Activated CD8-positive, alpha-beta T cell treated with anti-CD3 and anti-CD28 coated beads for 36 hours (primary cell): ENCODE results near the gene GTF3C1. TPM values are rescaled to one million over a fixed set of nuclear protein-coding genes. Genes with fewer than 3 reads are reported as not detected.

Experiments
- ATAC-seq: fragments of 200-7000 bp; cut with Tn5 transposase; one replicate; pipeline ENCODE4 v1.10.0; 2021; ENCODE audit warnings: mild to moderate bottlenecking, moderate library complexity
- CTCF ChIA-PET: fragments of 350-600 bp; sonication (Branson Sonifier 250); formaldehyde crosslinking; loops from one replicate; lab custom pipeline; 2021; ENCODE audit warnings: antibody characterized with exemption; lab: Charles Lee
- POLR2A ChIA-PET: fragments of 350-600 bp; sonication (Branson Sonifier 250); formaldehyde crosslinking; loops from one replicate; lab custom pipeline; 2021; ENCODE audit warnings: antibody characterized with exemption; lab: Charles Lee
- DNase-seq: peaks from one replicate; pipeline ENCODE4 v3.0.0-alpha.2; 2020
- H3K27ac Mint-ChIP-seq: one replicate; pipeline ENCODE4 v1.8.0; 2021; ENCODE audit warnings: mild to moderate bottlenecking, mixed read lengths
- H3K27me3 Mint-ChIP-seq: one replicate; pipeline ENCODE4 v1.8.0; 2021; ENCODE audit warnings: mixed read lengths
- H3K36me3 Mint-ChIP-seq: one replicate; pipeline ENCODE4 v1.8.0; 2021; ENCODE audit warnings: low read depth, mixed read lengths
- H3K4me1 Mint-ChIP-seq: one replicate; pipeline ENCODE4 v1.8.0; 2021; ENCODE audit warnings: low read depth, mixed read lengths
- H3K4me3 Mint-ChIP-seq: one replicate; pipeline ENCODE4 v1.8.0; 2021; ENCODE audit warnings: mild to moderate bottlenecking, moderate library complexity, mixed read lengths
- H3K9me3 Mint-ChIP-seq: one replicate; pipeline ENCODE4 v1.8.0; 2021; ENCODE audit warnings: mixed read lengths
- CTCF ChIP-seq: fragments of 200-600 bp; IDR thresholded peaks from one replicate; pipeline ENCODE4 v1.8.0; 2022; ENCODE audit warnings: antibody characterized with exemption, mild to moderate bottlenecking
- intact Hi-C: fragments of 100-400 bp; cut with micrococcal nuclease; formaldehyde crosslinking; loops from one replicate; pipeline ENCODE4 v1.10.0; 2022
- total RNA-seq, 2 experiments: library from RNA; stranded (reverse); gene quantifications; one replicate each; pipeline ENCODE4 v1.2.3, GENCODE V29; 2021

The GTF3C1 gene
- total RNA-seq, 2 experiments from 2014 or later: 55.9 to 58.6 TPM

GRCh38 chr16:27511657-27512448 lies 37.9 kb downstream of the GTF3C1 start:
- H3K9me3 Mint-ChIP-seq: no peaks in the 10 kb centered on the region
- H3K27me3 Mint-ChIP-seq: no peaks in the 10 kb centered on the region
- POLR2A ChIA-PET: no interaction called here
- H3K36me3 Mint-ChIP-seq: peaks cover 11% of the 10 kb centered on the region
- ATAC-seq (no peak), DNase-seq (no peak)
- CTCF ChIA-PET: interaction anchor here (1.2 to 1.3 kb wide), 3 partner anchors 8 to 332 kb away, joined by 3 to 4 read pairs (median 3); no protein-coding TSS in a partner anchor
- intact Hi-C loops: no loop called here
- H3K4me1 Mint-ChIP-seq: no peaks in the 10 kb centered on the region
- TF ChIP-seq CTCF: no peak
- H3K27ac Mint-ChIP-seq: no peak overlapping the region
- no peak overlapping the region for H3K4me3 Mint-ChIP-seq

GRCh38 chr16:27508476-27508875 lies 41.2 kb downstream of the GTF3C1 start:
- no peak overlapping the region for H3K4me3 Mint-ChIP-seq
- no peak for TF ChIP-seq CTCF
- no peak overlapping the region for H3K27ac Mint-ChIP-seq
- peaks cover 24% of the 10 kb centered on the region for H3K36me3 Mint-ChIP-seq
- H3K27me3 Mint-ChIP-seq: no peaks in the 10 kb centered on the region
- ATAC-seq (no peak), DNase-seq (no peak)
- H3K4me1 Mint-ChIP-seq: no peaks in the 10 kb centered on the region
- no peaks in the 10 kb centered on the region for H3K9me3 Mint-ChIP-seq
- intact Hi-C loops: no loop called here
- ChIA-PET POLR2A (no interaction called here), CTCF (no interaction called here)

- ChIA-PET CTCF (no interaction called here), POLR2A (no interaction called here)
- no peak for TF ChIP-seq CTCF
- no peaks in the 10 kb centered on the region for H3K9me3 Mint-ChIP-seq
- peaks cover 27% of the 10 kb centered on the region for H3K36me3 Mint-ChIP-seq
- no peaks in the 10 kb centered on the region for H3K27me3 Mint-ChIP-seq
- no peak overlapping the region for H3K4me3 Mint-ChIP-seq
- DNase-seq: no peak
- intact Hi-C loops: no loop called here
- H3K4me1 Mint-ChIP-seq: no peaks in the 10 kb centered on the region
- no peak overlapping the region for H3K27ac Mint-ChIP-seq
- ATAC-seq: no peak
Observed at GRCh38 chr16:27506771-27507170, 42.9 kb downstream of the GTF3C1 start.

GRCh38 chr16:27505297-27506236 lies 44.1 kb downstream of the GTF3C1 start:
- DNase-seq: no peak
- no peak overlapping the region for H3K4me3 Mint-ChIP-seq
- ChIA-PET CTCF (no interaction called here), POLR2A (no interaction called here)
- intact Hi-C loops: no loop called here
- H3K27me3 Mint-ChIP-seq: no peaks in the 10 kb centered on the region
- no peak for ATAC-seq
- no peak for TF ChIP-seq CTCF
- peaks cover 31% of the 10 kb centered on the region for H3K36me3 Mint-ChIP-seq
- H3K27ac Mint-ChIP-seq: no peak overlapping the region
- H3K9me3 Mint-ChIP-seq: no peaks in the 10 kb centered on the region
- H3K4me1 Mint-ChIP-seq: no peaks in the 10 kb centered on the region
